Pulmonary artery endothelial cell (primary cell): Measurements from ENCODE around the gene DTL. TPM values are rescaled to one million over a fixed set of nuclear protein-coding genes. Genes with fewer than 3 reads are reported as not detected.

Experiments used
- DNase-seq: peaks from one replicate; pipeline ENCODE4 v3.0.0-alpha.2; 2011; ENCODE audit warnings: low read depth, low spot score
- total RNA-seq: library from RNA; depleted of rRNA; stranded (reverse); fragments of >200 nt; gene quantifications from 2 replicates; pipeline ENCODE4 v1.2.3, GENCODE V29; 2014

The DTL gene
- total RNA-seq, 1 donor from 2014 or later: 11.1 TPM

DNA sequence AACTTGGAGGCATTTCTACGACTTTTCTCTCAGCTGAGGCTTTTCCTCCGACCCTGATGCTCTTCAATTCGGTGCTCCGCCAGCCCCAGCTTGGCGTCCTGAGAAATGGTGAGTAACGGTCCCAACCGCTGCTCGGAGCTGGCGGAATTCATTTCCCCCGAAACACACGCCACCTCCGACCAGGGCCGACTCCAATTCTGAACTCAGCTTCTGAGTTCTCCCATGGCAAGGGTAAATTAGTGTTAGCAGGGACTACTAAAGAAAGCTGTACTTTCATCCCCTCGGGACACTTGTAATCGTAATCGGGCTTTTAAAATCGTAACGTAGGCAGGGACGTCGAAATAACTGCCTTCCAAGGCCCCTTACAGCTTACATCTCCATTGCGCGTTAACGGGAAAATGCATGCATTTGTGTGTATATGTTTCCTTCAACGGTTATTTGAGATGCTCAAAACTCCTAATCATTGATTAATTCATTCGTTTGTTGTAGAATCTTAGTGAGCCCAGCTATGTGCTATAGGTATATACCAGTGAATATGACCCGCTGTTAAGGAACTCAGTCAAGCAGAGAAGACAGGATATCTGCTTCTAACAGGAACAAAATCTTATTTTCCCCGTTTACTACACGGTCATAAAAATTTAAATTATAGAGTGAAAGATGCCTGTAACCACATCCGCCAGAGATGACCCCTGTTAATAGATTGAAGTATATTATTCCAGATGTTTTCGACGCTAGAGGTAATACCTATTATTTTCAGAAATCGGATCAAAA lies 472 bp downstream of the DTL start:
- no peak for DNase-seq

- no peak for DNase-seq
Measured at GRCh38 chr1:212037900-212038299, 2.4 kb downstream of the DTL start.

DNA sequence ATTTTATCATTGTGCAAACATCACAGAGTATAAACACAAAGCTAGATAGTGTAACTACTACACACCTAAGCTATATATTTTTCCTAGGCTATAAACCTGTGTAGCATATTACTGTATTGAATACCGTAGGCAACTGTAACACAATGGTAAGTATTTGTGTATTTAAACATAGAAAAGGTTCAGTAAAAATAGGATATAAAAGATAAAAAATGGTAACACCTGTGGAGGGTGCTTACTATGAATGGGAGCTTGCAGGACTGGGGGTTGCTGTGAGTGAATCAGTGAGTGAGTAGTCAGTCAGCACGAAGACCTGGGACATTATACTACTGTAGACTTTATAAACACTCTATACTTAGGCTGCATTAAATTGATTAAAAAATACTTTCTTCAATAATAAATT lies 4.1 kb downstream of the DTL start:
- no peak for DNase-seq

DNA sequence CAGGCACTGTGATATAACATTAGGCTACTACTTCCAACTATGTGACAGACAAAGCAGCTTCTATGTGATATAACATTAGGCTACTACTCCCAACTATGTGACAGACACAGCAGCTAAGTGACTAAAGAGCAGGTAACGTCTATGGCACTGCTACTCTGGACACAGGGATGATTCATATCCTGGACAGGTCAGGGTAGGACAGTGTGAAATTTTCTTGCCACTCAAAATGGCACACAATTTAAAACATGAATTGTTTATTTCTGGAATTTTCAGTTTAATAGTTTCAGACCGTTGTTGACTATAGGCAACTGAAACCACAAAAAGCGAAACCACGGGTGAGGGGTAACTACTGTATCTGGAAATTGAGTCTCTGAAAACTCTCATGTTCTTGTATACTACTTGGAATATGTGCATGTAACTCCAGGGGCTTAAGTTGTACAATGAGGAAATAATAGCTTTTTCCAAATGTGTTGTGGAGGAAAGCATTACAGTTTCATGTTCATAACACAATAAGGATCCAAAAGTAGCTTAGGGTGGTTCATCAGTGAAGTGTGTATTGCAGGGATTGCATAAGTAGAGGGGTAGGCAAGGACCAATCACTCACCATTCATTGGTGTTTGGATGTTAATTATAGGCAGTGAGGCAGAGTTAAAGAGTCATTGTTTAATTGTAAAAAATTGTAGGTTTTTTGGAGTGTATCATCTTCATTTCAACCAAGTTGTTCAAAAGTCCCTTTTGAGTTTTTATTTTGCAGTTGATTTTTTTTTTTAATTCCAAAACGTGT lies 5.3 kb downstream of the DTL start:
- DNase-seq: no peak

DNA sequence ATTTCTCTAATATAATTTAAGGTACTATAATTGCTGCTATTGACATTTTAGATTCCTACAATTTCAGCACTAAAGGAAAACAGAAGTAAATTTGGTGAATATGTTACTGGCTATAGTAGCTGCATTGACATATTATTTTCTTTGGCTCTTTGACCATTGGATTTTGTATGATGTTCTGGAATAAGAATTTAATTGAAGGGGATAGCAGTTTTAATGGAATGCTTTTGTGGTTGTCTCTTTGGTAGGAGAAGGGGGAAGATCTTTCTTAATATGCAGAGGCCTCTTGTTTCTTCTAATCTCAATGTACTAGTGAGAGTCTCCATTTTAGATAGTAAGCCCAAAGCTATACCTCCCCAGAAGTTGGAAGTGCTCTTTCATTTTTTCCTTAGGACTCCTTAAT lies 6.9 kb downstream of the DTL start:
- no peak for DNase-seq

- no peak for DNase-seq
Measured at GRCh38 chr1:212044851-212045250, 9.3 kb downstream of the DTL start.

DNA sequence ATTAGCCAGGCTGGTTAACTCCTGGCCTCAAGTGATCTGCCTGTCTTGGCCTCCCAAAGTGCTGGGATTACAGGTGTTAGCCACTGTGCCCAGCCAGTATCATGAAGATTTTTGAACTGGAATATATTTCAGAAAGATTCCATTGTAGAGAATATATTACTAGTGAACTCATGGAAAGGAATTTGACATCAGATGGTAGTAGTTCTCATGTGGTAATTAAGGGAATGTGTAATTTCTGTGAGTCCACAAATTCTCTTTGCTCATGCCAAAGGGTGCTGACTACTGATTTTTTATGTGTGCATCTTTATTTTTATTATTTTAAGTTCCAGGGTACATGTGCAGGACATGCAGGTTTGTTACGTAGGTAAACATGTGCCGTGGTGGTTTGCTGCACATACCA lies 10.4 kb downstream of the DTL start:
- DNase-seq: no peak

DNA sequence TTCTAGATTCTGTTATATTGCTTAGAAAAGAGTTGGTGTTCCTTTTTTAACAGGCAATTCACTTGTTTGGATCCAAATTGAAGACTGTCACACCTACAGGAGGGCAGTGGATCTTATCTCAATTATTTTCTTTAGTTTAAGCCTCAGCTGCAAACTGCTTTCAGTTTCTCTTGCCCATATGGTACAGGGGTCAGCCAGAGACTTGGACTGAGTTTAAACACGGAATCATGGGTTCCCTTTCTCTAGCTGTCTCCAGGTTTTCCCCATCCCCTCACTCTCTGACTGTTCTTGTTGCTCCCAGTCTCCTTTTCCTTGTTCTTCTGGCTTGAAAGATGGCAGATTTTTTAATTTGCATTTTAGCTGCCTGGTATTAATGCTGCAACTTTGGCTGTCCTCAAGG lies 18.4 kb downstream of the DTL start:
- DNase-seq: no peak

DNA sequence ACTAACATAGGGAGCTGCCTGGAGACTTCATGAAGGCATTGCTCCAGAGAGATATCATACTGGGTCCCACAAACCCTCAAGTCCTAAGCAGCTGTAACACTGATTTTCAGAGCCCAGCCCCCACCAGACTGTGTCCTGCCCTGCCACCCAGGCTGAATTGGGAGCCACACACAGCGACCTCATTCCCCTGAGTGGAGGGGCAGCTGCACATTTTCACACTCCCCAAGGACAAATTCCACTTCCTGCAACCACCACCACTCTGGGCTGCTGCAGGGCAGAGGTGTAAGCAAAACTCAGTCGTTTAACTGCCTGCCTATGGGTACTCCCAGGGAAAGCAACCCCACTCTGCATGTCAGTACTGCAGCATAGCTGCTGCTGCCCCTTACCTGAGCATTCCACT lies 19.8 kb downstream of the DTL start:
- DNase-seq: no peak

DNA sequence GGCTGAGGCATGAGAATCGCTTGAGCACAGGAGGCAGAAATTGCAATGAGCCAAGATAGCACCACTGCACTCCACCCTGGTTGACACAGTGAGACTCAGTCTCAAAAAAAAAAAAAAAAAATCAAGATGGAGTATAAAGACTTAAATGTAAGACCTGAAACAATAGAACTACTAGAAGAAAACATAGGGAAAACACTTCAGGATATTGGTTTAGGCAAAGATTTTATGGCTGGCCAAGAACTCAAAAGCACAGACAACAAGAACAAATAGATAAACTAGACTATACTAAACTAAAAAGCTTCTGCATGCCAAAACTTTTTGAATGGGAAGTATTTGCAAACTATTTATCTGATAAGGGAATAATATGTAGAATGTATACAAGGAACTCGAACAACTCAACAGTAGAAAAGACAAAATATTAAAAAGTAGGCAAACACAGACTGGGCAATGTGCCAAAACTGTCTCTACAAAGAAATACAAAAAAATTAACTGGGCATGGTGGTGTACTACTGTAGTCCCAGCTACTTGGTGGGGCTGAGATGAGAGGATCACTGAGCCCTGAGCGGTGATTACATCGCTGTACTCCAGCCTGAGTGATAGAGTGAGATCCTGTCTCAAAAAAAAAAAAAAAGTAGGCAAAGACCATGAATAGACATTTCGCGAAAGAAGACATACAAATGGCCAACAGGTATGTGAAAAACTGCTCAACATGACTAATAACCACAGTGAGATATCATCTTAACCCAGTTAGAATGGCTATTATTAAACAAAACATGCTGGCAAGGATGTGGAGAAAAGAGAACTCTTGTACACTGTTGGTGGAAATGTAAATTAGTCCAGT lies 25.3 kb downstream of the DTL start:
- DNase-seq: no peak

DNA sequence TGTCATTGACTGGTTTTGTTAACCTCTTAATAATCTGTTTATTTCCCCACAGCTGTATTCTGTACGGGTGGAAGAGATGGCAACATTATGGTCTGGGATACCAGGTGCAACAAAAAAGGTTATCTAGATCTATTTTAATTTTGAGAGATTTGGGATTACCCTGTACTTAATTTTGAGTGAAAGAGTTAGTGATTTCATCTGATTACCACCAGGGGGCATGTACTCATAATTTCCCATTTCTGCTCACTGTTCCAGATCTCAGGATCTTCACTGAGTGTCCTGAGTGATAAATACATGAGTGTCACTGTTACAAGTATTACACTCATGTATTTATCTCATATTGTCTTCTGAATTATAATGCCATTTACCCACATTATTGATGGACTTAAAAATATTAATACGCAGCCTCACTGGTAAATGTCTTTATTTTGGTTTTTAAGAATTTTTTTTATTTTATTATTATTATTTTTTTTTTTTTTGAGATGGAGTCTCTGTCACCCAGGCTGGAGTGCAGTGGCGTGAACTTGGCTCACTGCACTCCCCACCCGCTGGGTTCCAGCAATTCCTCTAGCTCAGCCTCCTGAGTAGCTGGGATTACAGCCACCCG lies 27.4 kb downstream of the DTL start:
- DNase-seq: no peak

DNA sequence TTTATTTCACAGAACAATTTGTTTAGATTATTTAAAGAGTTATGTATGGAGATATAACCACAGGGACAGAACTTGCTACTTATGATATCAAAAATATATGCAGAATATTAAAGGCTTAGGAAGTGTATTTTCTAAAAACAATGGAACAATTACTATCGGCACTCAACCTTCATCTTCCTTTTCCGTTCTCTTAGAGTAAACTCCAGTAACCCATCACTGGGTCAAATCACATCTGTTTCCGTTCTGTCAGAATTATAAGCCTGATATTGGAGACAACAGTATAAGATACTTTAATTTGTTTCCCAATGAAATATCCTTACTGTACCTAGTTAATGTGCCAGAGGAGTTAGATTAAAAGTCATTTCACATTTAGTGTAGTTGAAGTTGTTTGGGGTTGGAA lies 32.2 kb downstream of the DTL start:
- DNase-seq: peak; percentile 60

DNA sequence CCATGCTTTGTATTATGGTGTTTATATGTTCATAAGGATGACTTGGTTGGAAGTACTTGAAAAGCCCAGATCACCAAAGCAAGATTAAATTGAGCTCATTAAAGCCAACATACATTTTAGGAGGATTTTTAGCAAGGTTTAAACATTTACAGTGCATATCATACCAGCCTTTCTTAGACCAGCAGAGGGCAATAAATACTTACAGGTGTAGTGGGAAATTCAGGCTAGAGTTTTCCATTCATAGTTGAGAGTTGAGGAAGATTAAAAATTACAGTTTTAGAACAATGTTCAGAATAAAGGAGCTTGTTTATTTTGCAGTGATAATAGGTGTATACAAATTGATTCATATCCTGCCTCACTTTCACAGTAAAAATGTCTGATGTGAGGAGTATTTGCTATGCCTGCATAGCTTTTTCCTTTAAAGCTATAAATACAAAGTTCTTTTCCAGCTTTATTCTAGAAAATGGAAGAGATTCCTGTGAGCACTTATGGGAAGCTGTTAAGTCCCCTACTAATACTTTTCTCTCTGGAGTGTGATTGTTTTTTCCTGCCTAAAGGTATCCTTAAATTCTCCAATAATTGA lies 35.3 kb downstream of the DTL start:
- DNase-seq: peak; percentile 24

GRCh38 chr1:212072047-212072446 lies 36.5 kb downstream of the DTL start:
- no peak for DNase-seq

GRCh38 chr1:212073490-212073889 lies 37.9 kb downstream of the DTL start:
- DNase-seq: no peak

- DNase-seq: no peak
Measured at GRCh38 chr1:212074313-212074712, 38.8 kb downstream of the DTL start.

GRCh38 chr1:212074856-212075255 lies 39.3 kb downstream of the DTL start:
- DNase-seq: no peak

DNA sequence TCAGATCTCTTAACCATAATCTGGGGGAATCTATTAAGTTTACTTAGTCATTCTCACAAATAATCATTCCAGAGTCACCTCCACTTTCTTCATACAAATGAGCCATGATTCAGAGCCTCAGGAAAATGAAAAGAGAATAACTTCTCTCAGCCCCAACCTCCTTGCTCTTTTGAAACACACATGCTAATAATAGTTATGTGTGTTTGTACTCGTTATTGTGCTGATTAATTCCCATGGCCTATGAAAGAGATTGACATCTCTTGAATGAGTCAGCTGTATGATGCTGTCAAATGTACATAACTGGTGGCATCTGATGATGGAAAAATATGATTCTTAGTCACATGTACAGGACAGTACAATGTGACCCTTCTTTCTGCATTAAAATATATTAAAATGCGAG lies 41.5 kb downstream of the DTL start:
- DNase-seq: no peak

DNA sequence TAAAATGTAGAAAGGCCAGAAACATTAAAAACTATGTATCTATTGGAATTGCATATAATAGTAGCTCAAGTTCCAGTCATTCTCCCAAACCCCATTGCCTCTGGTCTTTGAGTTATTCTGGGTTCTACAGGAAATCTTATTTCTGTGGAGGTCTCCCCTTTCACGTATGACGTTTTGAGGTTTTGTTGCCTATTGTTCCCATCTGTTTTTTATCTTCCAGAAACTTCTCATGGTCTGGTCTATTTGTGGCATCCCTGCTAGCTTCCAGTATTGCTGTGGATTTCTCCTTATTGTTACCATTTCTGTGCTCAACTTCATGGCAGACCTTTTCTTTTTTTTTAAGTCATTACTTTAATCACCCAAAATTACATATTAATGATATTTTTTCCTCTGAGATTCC lies 43.3 kb downstream of the DTL start:
- no peak for DNase-seq

GRCh38 chr1:212082765-212083406 lies 47.3 kb downstream of the DTL start:
- DNase-seq: no peak
